Kidney (tissue), 14 donors: ENCODE data around the gene TNS3. TPM values are rescaled to one million over a fixed set of nuclear protein-coding genes. Genes with fewer than 3 reads are reported as not detected.

Experiments used
- DNase-seq, 5 donors: peaks; one replicate each; pipeline ENCODE4 v3.0.0-alpha.2; 2013 to 2020
- FAIRE-seq: peaks from 2 replicates; lab custom pipeline; 2012; peaks lifted over from hg19 to GRCh38; lab: Jason Lieb, UNC
- H3K27ac ChIP-seq, 2 donors: one replicate each; pipeline ENCODE4 v1.7.0; 2013; ENCODE audit warnings: low read depth in 2 of 2, low read length in 2 of 2, inconsistent platforms in 1 of 2
- H3K27me3 ChIP-seq: one replicate; pipeline ENCODE4 v1.7.1; 2013; ENCODE audit warnings: low read length, inconsistent platforms; ENCODE audit not compliant: control insufficient read depth, insufficient read depth
- H3K36me3 ChIP-seq, 3 donors: one replicate each; pipeline versions ENCODE4 v1.7.0 to v1.7.1; 2013; ENCODE audit warnings: low read length in 3 of 3, control low read depth in 1 of 3, inconsistent platforms in 1 of 3; ENCODE audit not compliant: insufficient read depth in 3 of 3, control insufficient read depth in 2 of 3
- H3K4me1 ChIP-seq, 3 donors: one replicate each; pipeline versions ENCODE4 v1.7.0 to v1.7.1; 2013; ENCODE audit warnings: low read length in 3 of 3, inconsistent platforms in 1 of 3, low read depth in 1 of 3; ENCODE audit not compliant: control insufficient read depth in 2 of 3, insufficient read depth in 2 of 3
- H3K4me3 ChIP-seq, 3 donors: one replicate each; pipeline versions ENCODE4 v1.7.0 to v1.8.1; 2013; ENCODE audit warnings: low read length in 3 of 3, control low read depth in 1 of 3, inconsistent platforms in 1 of 3
- H3K9ac ChIP-seq, 3 donors: one replicate each; pipeline versions ENCODE4 v1.7.0 to v1.7.1; 2013; ENCODE audit warnings: low read length in 3 of 3, control low read depth in 1 of 3, inconsistent platforms in 1 of 3
- H3K9me3 ChIP-seq, 3 donors: one replicate each; pipeline versions ENCODE4 v1.7.0 to v1.7.1; 2013; ENCODE audit warnings: low read length in 3 of 3, control low read depth in 1 of 3, inconsistent platforms in 1 of 3; ENCODE audit not compliant: control insufficient read depth in 2 of 3, insufficient read depth in 1 of 3
- intact Hi-C: fragments of 100-400 bp; cut with DNase I; formaldehyde crosslinking; loops from one replicate; pipeline ENCODE4 v1.11.1; 2022
- polyA plus RNA-seq: library from polyadenylated mRNA; stranded (reverse); fragments of 350-450 nt; fragmentation: Illumina TruSeq; extraction: RNeasy Lipid Tissue Mini Kit (QIAGEN cat#74804); gene quantifications from one replicate; pipeline ENCODE4 v1.2.3, GENCODE V29; 2014; ENCODE audit warnings: low read depth, low replicate concordance; ENCODE audit not compliant: insufficient read depth
- total RNA-seq: library from RNA; stranded (reverse); fragmentation: NEBNext Ultra II Directional; extraction: Animal tissue kit (Norgen Biotek cat#: 25700); gene quantifications from one replicate; pipeline ENCODE4 v1.2.1, GENCODE V29; 2021
- TF ChIP-seq, protein P1 (sequence below): IDR thresholded peaks from 3 replicates; pipeline ENCODE4 v1.5.1; 2012; ENCODE audit warnings: mild to moderate bottlenecking, moderate library complexity, borderline replicate concordance; ENCODE audit not compliant: insufficient read depth; ENCODE audit errors: extremely low read depth
- donor health status: control.
- donor health status: control.
- donor health status: control.
- donor health status: control.
- donor health status: control.
- donor health status: DM: yes; HTN: yes; CAD: no.
- donor health status: Normal renal cell carcinoma (clear cell type).

The TNS3 gene
- total and polyA plus RNA-seq, 2 donors from 2014 or later, result 38.4 to 198 TPM

DNA sequence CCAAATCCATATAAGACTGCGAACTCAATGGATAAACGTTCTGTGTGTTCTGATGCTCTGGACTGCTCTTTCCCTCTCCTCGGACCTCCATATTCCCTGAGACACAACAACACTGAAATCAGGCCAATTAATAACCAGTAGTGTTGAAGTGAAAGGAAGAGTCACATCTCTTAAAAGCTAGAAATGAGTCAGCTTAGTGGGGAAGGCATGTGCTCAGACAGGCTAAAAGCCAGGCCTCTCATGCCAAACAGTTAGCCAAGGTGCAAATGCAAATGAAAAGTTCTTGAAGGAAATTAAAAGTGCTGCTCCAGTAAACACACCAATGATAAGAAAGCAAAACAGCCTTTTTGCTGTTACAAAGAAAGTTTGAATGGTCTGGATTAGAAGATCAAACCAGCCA, 29.3 kb downstream of the TNS3 start:
- no peaks in the 10 kb centered on the region for H3K9me3 ChIP-seq
- no peaks in the 10 kb centered on the region for H3K27me3 ChIP-seq
- H3K27ac ChIP-seq, result peak overlapping the region in 1 of 2 donors; percentile 67
- FAIRE-seq (no peak), DNase-seq (peak in 2 of 5 donors; percentile 16 to 32)
- H3K4me1 ChIP-seq, result peaks cover 10 to 23% (median 21%) of the 10 kb centered on the region in 3 donors
- H3K4me3 ChIP-seq, result no peak overlapping the region
- no peaks in the 10 kb centered on the region for H3K36me3 ChIP-seq
- TF ChIP-seq, protein P1, sequence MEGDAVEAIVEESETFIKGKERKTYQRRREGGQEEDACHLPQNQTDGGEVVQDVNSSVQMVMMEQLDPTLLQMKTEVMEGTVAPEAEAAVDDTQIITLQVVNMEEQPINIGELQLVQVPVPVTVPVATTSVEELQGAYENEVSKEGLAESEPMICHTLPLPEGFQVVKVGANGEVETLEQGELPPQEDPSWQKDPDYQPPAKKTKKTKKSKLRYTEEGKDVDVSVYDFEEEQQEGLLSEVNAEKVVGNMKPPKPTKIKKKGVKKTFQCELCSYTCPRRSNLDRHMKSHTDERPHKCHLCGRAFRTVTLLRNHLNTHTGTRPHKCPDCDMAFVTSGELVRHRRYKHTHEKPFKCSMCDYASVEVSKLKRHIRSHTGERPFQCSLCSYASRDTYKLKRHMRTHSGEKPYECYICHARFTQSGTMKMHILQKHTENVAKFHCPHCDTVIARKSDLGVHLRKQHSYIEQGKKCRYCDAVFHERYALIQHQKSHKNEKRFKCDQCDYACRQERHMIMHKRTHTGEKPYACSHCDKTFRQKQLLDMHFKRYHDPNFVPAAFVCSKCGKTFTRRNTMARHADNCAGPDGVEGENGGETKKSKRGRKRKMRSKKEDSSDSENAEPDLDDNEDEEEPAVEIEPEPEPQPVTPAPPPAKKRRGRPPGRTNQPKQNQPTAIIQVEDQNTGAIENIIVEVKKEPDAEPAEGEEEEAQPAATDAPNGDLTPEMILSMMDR, result no peak
- H3K9ac ChIP-seq, result no peak overlapping the region
- intact Hi-C loops, result no loop called here

DNA sequence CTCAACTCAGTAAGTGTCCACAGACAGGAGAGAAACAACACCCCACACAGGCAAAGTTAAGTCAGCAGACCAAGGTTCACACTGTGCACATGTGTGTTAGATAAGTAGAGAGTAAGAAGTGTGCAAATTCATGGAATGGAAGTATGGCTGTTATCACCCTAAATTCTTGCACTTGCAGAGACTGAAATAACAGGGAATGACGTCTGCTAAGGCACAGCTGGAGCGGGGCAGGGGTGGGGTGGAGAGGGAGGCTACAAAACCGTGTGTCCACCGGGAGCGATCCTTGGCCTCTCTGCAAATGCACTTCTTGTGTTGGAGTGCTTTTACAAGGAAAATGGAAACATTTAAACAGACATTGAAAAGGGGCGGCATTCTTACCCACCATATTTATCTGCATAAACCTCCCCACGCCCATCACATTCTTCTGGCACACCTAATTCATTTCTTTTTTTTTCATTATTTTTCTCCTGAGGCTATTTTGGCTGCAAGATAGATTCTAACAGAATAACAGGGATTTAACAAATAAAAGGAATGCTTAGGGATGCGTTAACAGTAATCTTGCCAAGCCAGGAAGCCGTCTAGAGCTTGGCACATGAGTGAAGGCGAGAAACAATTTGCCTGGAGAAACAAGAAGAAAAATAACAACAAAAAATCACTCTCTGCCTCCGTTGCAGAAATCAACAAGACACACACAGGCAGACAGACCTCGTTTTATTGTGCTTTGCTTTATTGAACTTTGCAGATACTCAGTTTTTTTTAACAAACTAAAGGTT, 30.1 kb downstream of the TNS3 start:
- intact Hi-C loops, result no loop called here
- TF ChIP-seq, protein P1, result no peak
- Histone ChIP-seq H3K27me3 (no peaks in the 10 kb centered on the region), H3K27ac (peak overlapping the region; percentile 28 to 67), H3K4me1 (peaks cover 10 to 22% (median 17%) of the 10 kb centered on the region in 3 donors), H3K9me3 (no peaks in the 10 kb centered on the region), H3K36me3 (no peaks in the 10 kb centered on the region), H3K4me3 (no peak overlapping the region), H3K9ac (no peak overlapping the region)
- FAIRE-seq, result no peak
- peak in 3 of 5 donors; percentile 33 to 73 (median 34) for DNase-seq

DNA sequence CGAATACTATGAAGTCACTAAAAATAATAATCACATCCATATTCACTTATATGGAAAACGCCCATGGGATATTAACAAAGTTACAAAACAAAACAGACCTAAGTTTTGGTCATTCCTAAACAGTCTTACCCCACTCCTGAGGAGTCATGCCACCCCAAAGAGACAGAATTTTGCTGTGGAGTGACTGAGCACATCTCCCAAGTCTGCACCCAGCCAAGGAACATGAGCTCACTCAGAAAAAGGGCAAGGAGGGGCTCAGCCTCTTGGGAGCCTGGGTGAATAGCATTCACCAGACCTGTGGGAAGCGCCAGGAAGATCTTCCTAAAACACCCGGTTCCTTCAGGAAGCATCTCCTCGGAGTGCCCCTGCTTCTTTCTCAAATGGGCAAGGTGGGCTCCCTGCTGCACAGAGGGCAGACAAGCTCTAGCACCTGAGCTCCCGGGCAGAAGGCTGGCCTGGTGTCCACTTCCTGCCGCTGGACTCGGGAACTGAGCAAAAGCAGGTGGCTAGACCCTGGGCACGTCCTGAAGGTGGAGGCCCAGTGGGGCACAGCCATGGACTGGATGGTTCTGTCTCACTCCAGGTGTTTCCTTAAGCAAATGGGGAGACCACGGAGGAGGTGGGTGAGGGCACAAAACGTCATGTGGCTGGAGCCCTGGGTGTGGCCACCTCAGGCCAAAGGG, 31.0 kb downstream of the TNS3 start:
- Histone ChIP-seq H3K9me3 (no peaks in the 10 kb centered on the region), H3K9ac (no peak overlapping the region), H3K27me3 (no peaks in the 10 kb centered on the region), H3K4me1 (peaks cover 10 to 20% (median 14%) of the 10 kb centered on the region in 3 donors), H3K36me3 (no peaks in the 10 kb centered on the region), H3K4me3 (no peak overlapping the region), H3K27ac (peak overlapping the region in 1 of 2 donors; percentile 28)
- intact Hi-C loops, result no loop called here
- peak in 1 of 5 donors; percentile 54 for DNase-seq
- TF ChIP-seq, protein P1, result no peak
- FAIRE-seq, result no peak
